HG03025 (cell line): ENCODE measurements around the gene SNTA1.
"Not testable (repeated sequence)": the region's sequence is repeated elsewhere in the genome, so short reads cannot be mapped to it uniquely, and the experiment has no call there.

Experiments used
- ATAC-seq: cut with Tn5 transposase; IDR thresholded peaks from one replicate; pipeline ENCODE4 v1.9.1; 2021; ENCODE audit warnings: mild to moderate bottlenecking, moderate library complexity; ENCODE audit not compliant: unreplicated experiment, low FRiP score

The SNTA1 gene

DNA sequence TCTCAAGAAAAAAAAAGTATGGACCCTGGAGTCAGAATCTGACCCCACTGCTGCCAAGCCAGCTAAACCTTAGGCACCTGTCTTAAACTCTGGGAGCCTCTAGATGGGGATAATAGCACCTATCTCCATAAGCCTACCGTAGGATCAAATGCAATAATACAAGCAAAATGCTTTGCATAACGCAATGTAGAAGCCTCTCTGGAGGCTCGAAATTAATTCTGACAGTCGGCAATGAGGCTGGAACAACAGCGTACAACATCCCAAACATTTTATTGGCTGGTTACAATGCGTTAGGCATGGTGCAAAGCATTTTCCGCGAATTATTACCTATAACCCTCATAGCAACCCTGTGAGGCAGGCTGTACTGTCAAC is 42.8 kb downstream of the SNTA1 start:
- ATAC-seq, result no peak

DNA sequence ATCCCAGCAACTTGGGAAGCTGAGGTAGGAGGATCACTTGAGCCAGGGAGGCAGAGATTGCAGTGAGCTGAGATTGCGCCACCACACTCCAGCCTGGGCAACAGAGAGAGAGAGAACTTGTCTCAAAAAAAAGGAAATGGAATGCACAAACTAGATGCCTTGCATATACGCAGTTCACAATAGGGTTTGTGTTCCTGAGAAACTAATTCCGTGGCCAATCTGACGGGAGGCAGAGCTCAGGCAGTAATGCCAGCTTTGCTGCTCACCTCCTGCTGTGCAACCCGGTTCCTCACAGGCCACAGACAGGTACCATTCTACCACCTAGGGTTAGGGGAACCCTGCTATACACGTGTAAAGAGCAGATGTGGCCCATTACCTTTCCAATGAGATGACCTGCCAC is 43.6 kb downstream of the SNTA1 start:
- ATAC-seq, result no peak

DNA sequence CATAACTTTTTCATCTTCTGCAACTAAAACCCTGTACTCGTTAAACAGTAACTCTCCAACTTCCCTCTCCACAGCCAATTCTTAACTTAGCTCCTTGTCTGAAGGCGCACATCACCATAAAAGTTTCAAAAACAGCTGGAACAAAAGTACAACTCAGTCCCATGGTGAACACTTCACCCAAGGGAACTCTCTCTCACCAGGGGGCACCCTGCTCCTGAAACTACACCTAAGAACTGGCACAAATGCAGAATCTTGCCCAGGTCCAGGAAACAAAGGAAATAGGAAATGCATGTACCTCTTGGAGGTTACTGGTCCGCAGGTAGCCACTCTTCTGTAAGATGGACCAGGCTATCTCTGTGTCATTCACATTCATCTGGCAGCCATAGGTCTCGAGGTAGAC is 48.8 kb downstream of the SNTA1 start:
- ATAC-seq, result no peak

DNA sequence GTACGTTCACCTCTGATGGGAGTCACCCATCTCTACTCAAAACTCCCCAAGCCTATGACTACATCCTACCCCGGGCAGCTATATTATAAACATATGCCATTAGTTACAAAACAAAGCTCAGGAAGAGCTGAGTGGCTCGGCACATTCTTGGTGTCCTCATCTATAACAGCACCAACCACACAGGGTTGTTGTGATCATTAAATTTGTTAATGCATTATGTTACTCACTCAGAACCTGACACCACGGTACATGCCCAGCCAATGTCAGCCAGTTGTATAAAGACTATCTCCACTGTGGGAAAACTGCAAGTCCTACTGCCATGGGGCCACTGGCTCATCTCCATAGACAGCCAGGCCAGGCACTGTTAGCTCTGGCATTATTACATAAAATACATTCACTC is 50.0 kb downstream of the SNTA1 start:
- ATAC-seq, result no peak

DNA sequence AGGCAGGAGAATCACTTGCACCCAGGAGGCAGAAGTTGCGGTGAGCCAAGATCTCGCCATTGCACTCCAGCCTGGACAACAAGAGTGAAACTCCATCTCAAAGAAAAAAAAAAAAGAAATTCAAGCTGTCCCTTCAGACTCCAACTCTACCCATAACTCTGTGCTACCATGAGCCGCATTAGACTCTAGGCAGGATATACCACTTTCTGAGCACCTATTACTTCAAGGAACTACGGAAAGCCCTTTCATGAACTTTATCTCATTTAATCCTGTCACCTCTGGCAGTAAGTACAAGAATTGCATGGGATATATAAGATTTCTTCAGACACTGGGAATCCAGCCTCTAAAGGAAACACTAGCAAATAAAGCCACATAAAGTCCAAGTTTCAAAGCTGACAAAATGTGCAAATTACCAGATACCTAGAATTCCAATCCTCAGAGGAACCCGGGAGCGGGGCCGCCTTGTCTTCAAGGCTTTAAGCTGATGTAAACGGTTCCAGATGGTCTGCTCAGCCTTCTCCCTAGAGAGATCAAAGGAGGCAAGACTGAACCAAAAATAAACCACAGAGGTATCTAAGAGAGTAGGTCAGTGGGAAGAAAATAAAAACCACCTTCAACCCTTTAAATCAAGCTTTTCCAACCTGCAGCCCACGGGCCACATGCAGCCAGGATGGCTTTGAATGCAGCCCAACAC is 51.7 kb downstream of the SNTA1 start:
- ATAC-seq, result no peak

DNA sequence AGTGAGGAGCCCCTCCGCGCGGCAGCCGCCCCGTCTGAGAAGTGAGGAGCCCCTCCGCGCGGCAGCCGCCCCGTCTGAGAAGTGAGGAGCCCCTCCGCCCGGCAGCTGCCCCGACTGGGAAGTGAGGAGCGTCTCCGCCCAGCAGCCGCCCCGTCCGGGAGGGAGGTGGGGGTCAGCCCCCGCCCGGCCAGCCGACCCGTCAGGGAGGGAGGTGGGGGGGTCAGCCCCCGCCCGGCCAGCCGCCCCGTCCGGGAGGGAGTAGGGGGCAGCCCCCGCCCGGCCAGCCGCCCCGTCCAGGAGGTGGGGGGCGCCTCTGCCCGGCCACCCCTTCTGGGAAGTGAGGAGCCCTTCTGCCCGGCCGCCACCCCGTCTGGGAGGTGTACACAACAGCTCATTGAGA is 54.2 kb downstream of the SNTA1 start:
- not testable (repeated sequence) for ATAC-seq

DNA sequence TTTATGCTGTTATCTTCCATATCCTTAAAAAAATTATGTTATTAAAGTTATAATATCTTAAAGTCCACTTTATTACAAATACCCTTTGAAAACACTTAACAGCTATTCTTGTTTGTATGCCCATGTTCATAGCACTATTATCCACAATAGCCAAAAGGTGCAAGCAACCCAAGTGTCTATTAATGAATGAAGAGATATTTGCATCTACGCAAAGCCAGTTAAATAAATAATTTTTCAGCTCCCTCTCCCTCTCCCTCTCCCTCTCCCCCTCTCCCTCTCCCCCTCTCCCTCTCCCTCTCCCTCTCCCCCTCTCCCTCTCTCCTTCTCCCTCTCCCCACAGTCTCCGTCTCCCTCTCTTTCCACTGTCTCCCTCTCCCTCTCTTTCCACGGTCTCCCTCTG is 55.3 kb downstream of the SNTA1 start:
- no peak for ATAC-seq

DNA sequence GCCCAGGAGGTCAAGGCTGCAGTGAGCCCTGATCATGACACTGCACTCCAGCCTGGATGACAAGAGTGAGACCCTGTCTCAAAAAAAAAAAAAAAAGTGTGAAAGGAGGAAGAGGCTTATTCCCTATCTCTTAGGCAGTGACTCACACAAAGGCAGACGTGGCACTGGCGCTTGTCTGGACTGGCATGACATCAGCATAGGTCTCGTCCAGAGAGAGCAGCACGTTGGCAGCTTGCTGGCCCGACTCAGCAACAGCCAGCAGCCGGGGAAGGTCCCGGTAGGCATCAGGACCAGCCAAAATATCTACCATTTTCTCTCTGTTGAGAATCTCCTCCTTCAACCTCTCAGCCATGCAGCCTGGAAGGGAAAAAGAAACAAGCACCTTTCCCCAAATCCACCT is 56.4 kb downstream of the SNTA1 start:
- ATAC-seq, result no peak

DNA sequence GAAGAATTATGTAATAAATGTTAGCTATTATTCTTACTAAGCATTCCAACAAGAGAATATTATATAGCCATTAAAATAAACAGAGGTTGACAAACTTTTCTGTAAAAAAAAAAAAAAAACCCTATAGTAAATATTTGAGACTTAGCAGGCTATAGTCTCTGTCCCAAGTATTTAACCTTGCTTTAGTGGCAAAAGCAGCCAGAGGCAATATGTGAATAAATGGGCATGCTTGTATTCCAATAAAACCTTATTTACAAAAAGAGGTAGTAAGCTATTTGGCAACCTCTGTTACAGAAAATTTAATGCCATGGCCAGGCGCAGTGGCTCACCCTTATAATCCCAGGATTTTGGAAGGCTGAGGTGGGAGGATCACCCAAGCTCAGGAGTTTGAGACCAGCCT is 56.9 kb downstream of the SNTA1 start:
- no peak for ATAC-seq

DNA sequence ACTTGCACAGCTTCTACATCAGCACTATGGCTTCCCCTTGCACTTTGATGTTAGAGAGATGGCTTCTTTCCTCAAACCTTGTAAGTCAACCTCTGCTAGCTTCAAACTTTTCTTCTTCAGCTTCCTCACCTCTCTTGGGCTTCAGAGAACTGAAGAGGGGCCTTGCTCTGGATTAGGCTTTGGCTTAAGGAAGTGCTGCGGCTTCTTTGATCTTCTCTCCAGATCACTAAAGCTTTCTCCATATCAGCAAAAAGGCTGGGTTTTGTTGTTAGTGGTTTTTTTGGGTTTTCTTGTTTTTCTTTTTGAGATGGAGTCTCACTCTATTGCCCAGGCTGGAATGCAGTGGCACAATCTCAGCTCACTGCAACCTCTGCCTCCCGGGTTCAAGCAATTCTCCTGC is 66.2 kb downstream of the SNTA1 start:
- no peak for ATAC-seq

DNA sequence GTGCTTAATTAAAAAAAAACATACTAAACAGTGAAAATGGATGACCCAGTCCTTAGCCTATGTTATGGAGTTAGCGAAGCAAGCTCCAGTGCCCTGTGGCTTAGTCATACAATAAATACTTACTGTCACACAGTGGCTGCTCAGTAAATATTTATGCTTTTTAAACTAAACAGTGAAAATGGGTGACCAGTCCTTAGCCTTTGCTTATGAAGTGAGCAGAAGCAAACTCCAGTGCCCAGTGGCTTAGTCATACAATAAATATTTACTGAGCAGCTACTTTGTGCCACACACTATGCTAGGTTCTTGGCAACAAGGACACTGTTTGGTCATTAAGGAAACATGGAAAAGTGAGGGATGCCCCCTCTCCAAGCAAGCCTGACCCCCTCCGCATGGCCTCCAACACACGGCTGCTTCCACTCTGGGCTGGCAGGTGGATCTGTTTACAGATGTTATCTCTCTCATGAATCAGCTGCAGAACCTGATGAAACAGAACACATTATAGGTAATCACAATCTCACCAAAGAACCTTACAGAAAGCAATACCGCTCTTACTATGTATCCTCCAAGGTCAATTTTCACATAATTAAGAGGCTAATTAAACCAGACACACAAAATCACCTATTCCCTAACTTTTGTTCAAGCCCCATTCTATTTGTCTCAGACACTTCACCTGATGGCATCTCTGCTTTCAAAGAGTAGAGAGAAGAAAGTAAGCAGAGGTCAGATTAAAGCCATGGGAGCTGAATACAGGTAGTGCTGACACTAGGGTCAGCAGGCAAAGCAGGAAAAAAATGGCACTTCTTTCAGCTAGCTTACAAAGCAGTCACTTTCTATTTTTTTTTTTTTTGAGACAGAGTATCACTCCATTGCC is 69.6 kb downstream of the SNTA1 start:
- ATAC-seq, result no peak

DNA sequence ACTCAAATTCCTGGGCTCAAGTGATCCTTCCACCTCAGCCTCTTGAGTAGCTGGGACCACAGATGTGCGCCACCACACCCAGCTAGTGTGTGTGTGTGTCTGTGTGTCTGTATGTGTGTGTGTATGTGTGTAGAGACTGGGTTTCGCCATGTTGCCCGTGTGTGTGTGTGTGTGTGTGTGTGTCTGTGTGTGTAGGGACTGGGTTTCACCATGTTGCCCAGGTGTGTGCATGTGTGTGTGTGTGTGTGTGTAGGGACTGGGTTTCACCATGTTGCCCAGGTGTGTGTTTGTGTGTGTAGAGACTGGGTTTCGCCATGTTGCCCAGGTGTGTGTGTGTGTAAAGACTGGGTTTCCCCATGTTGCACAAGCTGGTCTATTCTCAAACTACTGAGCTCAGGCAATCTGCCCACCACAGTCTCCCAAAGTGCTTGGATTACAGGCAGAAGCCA is 70.5 kb downstream of the SNTA1 start:
- ATAC-seq, result no peak

DNA sequence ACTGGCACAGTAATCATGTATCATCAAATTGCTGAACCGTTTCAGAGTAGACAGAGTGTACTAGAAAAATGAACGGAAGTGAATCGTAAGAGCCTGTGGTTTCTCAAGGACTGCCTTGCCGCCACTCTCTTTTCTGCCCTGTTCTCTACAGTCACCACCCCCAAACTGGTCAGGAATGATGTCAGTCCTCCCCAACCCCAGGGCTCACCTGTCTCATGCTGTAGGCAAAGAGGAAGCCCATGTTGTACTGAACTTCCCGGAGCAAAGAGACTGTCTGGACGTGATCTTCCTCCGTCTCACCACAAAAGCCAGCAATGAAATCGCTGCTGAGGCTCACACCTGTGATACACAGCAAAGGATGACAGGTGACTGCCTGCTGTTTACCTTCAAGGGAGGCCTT is 73.3 kb downstream of the SNTA1 start:
- ATAC-seq, result no peak

DNA sequence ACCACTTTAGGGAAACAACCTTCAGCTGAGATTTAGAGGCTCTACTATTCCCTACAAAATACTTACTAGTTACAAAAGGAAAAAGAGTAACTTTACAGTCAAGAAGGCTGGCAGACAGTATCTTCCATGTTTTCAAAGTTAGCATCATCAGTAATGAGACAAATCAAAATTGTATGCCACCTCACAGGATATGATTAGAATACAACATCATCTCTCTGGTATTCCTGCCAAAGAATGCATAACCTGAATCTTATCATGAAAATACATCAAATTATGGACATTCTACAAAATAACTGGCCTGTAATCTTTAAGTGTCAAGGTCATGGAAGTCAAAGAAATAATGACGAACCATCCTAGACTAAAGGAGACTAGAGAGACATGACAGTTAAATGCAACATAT is 80.7 kb downstream of the SNTA1 start:
- no peak for ATAC-seq

DNA sequence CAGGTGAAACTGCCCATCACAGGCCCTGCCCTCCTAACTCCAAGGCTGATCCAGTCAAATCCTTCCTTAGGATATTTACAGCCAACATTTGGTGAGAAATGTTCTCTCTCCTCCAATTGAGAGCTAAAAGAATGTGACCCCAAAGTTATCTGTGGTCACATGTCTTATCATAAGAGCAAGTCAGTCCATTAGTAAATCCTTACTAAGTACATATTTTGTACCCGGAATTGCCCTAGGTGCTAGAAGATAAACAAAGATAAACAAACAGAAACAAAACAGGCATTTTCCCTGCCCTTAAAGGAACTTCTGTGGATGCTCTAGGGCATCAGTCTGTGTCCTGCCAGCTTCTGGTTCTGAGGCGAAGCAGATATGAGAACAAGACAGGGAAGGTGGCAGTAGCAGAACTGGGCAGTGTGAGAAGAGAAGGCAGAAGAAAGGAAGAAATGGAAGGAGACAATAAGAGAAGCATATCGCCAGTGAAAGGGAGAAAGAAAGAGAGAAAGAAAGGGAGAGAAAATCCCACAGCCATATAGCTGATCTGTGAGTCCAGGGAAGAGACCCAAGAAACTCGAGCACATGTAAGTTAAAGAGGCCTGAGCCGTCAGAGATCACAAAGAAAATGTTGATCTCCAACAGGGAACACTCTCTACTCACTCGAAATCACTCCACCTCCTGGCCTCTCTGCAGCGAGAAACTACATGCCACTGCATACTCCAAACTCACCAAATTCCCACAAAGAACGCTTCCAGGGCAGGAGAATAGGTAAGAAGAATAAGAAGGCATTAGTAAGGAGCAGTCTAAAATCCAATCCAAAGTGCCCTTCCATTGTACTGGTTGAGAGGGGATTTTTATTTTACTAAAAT is 83.9 kb downstream of the SNTA1 start:
- no peak for ATAC-seq
